ENCODE measurements around the gene PRKAR1A. TPM values are rescaled to one million over a fixed set of nuclear protein-coding genes. Genes with fewer than 3 reads are reported as not detected.
"Not testable (repeated sequence)": the region's sequence is repeated elsewhere in the genome, so short reads cannot be mapped to it uniquely, and the experiment has no call there.

Gene PRKAR1A
- total RNA-seq, 1 donor from 2014 or later: 201 TPM

DNA sequence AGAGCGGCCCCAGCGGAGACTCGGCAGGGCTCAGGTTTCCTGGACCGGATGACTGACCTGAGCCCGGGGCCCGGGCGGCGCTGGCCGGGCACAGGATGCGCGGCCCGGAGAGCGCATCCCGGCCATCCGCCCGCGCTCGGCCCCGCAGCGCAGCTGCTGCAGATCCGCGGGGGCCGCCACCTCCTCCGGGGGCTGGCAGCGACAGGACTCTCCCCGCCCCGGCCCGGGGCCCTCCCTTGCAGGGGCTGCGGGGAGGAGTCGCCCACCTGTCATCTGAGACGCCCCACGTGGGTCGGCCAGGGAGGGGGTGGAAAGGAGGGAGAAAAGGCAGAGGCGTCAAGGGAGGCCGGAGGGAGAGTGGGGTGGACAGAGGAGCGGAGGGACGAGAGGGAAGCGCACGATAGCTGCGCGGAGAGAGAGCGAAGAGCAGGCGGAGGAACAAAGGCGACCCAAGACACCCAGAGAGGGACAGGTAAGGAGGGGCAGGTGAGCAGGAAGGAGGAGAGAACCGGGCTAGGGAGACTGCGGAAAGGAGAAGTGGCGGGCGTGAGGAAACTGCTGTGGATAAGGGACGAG is 471 bp upstream of the PRKAR1A start:
- DNase-seq: peak; percentile 75

DNA sequence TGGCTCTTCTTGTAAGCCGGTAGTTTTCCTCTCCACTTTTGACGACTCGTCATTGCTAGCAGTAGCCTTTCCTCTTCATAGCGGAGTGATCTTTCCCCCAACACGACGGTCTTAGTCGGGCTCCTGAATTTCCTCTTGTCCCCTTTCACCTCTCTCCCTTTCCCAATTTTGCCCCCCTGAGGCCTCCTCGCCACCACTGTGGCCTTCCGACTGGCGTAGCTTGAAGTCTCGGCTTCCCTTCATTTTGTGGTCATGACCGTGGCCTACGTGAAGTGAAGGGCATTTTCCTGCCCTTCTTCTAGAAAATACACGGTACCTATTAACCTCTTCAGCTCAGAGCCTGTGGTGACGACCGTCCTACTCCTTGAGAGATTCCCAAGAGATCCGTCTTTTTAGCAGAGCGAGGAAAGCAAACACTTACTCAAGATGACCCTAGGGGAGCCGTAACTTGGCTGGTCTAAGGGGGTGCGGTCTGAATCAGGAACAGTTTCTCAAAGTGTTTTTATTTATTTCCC is 787 bp downstream of the PRKAR1A start:
- DNase-seq: peak; percentile 55

GRCh38 chr17:68513932-68514331 is 1.7 kb downstream of the PRKAR1A start:
- no peak for DNase-seq

GRCh38 chr17:68514831-68515635 is 2.8 kb downstream of the PRKAR1A start:
- peak; percentile 51 for DNase-seq

- DNase-seq: no peak
Observed at GRCh38 chr17:68516732-68517131, 4.5 kb downstream of the PRKAR1A start.

DNA sequence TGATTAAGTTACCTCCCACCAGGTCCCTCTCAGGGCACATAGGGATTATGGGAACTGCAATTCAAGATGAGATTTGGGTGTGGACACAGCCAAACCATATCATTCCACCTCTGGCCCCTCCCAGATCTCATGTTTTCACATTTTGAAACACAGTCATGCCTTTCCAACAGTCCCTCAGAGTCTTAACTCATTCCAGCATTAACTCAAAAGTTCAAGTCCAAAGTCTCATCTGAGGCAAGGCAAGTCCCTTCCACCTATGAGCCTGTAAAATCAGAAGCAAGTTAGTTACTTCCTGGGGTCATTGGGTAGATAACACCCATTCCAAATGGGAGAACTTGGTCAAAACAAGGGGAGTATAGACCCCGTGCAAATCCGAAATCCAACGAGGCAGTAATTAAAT is 5.4 kb downstream of the PRKAR1A start:
- DNase-seq: not testable (repeated sequence)

DNA sequence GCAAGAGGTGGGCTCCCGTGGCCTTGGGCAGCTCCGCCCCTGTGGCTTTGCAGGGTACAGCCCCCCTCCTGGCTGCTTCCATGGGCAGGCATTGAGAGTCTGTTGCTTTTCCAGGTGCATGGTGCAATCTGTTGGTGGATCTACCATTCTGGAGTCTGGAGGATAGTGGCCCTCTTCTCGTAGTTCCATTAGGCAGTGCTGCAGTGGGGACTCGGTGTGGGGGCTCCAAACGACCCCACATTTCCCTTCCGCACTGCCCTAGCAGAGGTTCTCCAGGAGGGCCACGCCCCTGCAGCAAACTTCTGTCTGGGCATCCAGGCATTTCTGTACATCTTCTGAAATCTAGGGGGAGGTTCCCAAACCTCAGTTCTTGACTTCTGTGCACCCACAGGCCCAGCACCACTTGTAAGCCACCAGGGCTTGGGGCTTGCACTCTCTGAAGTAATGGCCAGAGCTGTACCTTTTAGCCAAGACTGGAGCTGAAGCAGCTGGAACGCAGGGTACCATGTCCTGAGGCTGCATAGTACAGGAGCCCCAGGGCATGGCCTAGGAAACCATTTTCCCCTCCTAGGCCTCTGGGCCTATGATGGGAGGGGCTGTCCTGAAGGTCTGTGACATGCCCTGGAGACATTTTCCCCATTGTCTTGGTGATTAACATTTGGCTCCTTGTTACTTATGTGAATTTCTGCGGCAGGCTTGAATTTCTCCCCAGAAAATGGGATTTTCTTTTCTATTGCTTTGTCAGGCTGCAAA is 6.0 kb downstream of the PRKAR1A start:
- no peak for DNase-seq

- DNase-seq: not testable (repeated sequence)
Observed at GRCh38 chr17:68519051-68519450, 6.8 kb downstream of the PRKAR1A start.

- no peak for DNase-seq
Observed at GRCh38 chr17:68519911-68520310, 7.7 kb downstream of the PRKAR1A start.

GRCh38 chr17:68522266-68522665 is 10.0 kb downstream of the PRKAR1A start:
- DNase-seq: no peak

DNA sequence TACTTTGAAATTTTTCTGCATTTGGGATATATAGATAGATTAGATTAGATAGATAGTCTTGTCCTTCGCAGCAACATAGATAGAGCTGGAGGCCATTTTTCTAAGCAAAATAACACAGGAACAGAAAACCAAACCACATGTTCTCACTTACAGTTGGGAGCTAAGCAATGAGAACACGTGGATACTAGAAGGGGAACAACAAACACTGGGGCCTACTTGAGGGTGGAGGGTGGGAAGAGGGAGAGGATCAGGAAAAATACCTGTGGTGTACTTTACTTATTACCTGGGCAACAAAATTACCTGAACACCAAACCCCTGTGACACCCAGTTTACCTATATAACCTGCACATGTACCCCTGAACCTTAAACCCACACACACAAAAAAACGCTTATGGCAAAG is 14.3 kb downstream of the PRKAR1A start:
- no peak for DNase-seq

DNA sequence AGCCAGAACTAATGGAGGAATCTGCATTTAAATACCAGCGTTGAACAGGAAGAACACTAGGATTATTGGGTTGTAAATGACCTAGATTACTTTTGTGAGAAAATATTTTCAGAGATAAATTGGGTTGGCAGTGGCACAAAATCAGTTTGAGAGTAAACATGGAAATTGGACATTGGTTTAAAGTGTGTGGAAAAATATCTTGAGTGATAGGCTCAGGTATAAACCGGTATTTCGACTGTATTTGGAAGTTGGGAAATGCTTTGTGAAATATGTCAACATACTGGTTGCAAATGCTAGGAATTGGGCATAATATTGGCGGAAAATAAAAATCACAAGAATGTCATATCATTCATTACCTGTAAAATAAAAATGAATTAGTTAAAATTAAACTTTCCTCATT is 15.1 kb downstream of the PRKAR1A start:
- no peak for DNase-seq

DNA sequence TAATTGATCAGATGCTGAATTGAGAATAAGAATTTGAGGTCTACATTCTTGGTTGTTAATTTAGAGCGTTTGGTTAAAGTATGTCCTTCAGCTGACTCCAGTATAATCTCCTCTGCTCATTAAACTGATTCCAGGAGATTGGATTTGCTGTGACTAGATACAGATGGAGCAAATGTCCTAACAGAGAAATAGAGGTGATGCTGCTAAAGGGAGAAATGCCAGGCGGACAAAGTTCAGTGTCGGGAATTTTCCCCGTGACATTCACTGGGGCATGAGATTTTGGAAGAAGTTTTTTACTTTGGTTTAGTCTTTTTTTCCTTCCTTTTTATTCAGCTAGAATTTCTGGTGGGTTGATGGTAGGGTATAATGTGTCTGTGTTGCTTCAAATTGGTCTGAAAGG is 19.0 kb downstream of the PRKAR1A start:
- DNase-seq: no peak

DNA sequence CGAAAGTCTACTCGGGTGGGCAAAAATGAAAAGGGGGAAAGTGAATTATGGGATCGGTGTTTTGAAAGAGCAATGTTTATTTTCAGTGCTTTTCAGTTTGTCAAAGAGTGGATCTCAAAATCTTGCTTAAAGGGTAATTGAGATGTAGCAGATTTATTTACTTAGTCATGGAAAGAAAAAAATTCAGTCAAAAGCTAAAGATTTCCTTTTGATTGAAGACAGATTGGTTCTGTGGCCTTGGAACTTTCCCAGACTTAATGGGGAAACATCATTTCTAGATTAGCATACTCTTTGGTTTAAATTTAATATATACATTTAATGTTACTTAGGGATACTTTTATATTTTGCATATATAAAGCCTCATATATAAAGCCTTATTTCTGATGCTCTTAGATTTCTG is 20.6 kb downstream of the PRKAR1A start:
- no peak for DNase-seq

DNA sequence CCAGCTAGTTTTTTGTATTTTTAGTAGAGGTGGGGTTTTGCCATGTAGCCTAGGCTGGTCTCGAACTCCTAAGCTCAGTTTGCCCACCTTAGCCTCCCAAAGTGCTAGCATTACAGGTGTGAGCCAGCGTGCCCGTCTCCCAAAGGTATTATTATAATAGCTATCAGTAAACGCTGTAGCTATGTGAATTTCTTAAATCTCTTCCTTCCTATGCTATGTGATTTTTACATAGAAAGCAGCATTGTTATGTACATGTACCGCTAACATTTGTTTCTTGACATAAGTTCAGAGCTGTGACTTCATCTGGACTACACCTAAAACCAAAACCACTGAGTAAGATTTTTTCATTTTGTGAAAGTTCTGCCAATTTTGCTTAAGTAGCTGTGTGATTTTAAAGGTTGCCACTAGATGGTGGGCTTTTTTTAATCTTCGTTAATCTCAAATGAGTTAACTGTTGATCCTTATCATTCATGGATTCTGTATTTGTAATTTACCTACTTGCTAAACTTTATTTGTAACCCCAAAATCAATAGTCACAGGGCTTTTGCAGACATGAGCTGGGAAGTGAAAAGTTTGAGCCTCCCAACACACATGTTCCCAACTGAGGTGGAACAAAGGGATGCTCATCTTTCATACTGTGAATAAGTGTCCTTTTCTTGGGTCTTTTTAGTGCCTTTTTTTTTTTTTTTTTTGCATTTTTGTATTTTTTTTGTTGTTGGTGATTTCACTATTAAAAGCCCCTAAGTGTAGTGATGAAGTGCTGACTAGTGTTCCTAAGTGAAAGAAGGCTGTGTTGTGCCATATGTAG is 21.9 kb downstream of the PRKAR1A start:
- DNase-seq: peak; percentile 53

GRCh38 chr17:68534695-68535088 is 22.5 kb downstream of the PRKAR1A start:
- no peak for DNase-seq

DNA sequence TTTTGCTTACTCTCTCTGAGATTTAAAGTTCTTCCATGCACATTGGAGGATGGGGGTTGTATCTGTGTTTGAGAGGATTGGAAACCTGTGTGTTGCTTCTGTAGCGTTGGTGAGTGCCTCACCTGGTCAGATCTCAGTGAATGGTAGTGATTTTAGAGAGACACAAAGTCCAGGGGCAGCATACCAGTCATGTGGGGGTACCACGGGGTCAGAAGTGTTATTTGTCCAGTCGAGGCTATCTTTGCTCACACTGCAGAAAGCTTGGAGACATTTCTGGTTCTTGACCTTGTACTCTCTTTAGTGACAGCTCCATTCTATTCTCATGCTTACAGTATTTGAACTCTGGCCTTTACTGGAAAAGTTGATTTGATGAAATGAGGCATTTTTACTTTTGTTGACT is 23.7 kb downstream of the PRKAR1A start:
- no peak for DNase-seq

DNA sequence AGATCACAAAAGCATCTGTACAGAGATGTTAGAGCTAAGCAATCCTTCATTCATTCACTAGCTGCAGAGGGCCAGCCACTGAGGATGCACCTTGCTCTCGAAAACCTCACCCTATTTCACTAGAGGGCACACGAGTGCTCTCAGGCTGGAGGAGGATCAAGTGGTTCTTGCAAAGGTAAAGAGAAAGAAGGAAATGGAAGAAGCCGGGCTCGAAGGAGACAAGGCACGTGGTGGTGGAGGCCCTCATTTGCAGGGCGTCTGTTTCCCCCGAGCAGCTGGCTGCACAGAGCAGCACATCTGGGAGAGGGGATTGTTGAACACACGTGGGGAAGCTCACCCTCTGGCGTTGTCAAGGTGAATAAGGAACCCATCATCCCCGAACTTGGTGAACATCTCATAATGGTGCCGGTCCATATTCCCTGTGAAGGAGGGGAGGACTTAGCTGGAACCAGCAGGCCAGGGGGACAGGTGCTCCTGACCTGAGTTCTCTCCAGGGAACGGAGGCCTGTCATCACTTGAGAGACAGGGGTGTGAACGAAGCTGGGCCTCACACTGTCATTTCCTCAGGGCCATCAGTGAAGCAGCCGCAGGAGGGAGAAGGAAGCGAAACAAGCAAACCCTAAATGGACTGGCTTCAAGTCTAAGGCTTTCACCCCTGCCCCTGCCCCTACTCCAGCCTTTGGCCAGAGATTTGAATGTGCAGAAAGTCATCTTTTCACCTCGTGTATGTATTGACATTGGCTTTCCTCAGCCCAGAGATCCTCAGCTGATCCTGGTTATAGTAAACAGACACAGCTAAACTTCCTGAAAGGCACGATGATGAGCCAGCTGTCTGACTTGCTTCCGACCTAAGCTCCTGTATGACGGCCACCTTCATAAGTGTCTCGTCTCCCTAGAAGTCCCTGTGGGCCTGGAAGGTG is 27.6 kb downstream of the PRKAR1A start:
- no peak for DNase-seq

- DNase-seq: no peak
Observed at GRCh38 chr17:68540981-68541380, 28.8 kb downstream of the PRKAR1A start.

DNA sequence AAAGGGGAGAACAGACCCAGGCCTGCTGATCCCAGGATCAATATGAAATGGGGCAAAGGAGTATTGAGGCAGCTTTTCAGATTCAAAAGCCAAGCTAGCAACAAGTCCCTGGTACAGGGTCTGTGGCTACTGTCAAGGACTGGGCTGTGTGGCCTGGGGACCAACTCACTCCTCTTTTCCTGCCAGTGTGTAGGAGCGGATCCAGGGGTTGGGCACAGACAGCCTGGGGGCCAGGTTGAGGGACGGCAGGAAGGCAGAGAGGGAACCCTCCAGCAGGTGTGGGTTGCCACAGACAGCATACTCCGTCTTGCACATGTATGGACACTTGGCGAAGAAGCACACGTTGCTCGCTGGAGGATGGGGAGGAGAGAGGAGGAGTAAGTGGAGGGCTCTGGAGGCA is 29.6 kb downstream of the PRKAR1A start:
- DNase-seq: no peak

Measured in skin of body (tissue), 2 donors.